Fibroblast of upper back skin (primary cell): Measurements from ENCODE around the gene HOXC13.

Source experiments
- DNase-seq: peaks from one replicate; pipeline ENCODE4 v3.0.0-alpha.2; 2013

Gene HOXC13

DNA sequence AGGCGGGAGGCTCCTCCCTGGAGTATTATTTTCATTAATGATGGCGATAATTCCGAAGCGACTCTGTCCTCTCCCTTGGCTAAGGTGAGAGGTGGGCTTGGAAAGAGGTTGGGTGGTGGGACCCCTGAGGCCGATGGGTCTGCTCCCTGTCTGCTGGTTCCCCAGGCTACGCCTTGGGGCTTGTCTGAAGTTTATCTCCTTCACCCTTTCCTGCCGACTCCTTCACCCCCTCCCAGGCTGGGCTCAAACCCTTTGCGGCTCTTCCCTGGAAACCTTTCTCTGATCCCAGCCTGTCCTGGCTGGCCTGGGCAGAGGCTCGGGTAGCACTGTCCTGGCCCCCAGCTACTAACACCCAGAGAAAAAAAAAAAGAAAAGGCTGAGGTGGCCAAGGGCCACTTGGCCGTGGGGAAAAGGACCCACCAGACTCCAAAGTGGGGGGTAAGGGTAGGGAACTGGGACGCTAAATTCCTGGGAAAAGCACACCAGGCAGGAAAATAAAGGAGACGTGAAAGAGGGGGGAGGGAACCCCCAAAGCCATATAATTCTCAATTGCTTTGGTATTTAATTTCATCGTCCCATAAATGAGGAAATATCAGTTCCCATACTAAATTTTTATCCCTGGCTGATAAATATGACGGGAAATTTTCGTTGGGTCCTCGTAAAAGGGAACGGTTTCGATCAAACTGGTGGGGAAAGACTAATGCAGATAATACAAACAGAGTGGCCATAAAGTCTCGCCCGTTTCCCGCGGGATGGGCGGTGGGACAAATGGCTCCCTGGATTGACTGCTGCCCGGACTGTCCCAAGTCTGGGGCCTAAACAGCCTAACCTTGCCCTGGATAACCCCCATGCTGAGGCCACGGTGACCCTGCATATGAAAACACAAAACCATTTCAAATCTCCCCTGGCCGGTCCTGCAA, 44.3 kb downstream of the HOXC13 start:
- DNase-seq: no peak

DNA sequence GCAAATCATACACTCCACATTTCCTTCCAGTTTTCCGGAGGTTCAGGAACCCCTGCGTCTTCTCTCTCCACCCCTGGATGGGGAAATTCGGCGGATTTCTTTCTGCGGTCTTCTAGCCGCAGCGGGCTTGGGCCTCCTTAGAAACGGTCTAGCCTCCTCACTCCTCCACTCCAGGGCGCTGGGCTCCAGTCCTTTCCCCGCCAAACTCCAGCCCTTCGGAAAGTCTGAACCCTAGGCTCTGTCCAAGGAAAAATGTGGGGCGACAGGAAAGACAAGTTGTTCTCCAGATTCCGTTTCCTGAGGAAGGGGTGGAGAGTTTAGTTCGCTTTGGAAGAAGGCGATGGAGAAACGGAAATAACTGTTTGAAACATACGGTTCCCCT, 44.9 kb downstream of the HOXC13 start:
- DNase-seq: no peak

DNA sequence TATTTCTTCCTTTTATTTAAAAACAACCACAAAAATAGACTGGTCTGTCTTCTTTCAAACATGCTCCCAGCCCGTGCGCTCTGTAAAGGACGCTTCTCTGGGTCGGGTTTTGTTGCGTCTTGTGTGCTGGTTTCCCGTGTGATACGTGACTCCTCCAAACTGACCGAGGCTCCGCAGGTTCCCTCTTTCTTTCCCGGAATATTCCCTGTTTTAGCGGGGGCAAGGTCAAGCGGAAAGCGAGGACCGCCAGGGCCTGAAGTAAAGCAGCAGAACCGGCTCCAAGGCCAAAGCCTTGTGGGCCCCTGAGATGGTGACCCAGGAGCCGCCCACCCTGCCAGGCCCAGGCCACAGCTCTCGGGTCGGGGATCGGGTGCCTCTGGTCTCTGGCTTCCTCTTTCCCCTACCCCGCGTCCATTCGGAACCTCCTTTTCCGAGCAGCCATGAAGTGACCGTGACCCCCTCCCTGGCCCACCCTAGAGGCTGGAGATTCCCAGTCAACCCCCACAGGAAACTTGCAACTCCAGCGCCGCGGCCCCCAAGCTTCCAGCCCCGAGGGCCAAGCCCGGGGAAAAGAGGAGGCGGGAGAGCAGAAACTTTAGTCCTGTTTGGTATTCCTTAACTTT, 45.4 kb downstream of the HOXC13 start:
- DNase-seq: no peak

DNA sequence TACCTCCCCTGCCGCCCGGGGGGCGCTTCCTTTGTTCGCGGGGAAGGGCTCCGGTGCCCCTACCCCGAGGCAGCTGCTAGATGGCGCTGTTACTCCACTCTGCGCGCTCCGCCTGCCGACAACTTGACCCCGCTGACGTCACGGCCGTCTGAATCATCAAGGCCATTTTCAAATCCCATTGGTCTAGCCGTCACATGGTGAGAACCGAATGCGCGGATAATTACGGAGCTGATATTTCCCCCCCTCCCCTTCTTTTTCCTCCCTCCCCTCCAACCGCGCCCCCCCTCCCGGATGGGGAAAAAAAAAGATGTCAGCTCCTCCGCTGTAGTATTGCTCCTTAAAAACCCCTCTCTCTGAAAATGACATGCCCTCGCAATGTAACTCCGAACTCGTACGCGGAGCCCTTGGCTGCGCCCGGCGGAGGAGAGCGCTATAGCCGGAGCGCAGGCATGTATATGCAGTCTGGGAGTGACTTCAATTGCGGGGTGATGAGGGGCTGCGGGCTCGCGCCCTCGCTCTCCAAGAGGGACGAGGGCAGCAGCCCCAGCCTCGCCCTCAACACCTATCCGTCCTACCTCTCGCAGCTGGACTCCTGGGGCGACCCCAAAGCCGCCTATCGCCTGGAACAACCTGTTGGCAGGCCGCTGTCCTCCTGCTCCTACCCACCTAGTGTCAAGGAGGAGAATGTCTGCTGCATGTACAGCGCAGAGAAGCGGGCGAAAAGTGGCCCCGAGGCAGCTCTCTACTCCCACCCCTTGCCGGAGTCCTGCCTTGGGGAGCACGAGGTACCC, 46.5 kb downstream of the HOXC13 start, which contains the start of gene HOXC10:
HOXC10 (plus strand) TSS at position 246 of the 791 bp plus-strand sequence; CDS start at position 360, 114 bp downstream.
- DNase-seq: peak; percentile 93

DNA sequence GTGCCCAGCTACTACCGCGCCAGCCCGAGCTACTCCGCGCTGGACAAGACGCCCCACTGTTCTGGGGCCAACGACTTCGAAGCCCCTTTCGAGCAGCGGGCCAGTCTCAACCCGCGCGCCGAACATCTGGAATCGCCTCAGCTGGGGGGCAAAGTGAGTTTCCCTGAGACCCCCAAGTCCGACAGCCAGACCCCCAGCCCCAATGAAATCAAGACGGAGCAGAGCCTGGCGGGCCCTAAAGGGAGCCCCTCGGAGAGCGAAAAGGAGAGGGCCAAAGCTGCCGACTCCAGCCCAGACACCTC, 47.0 kb downstream of the HOXC13 start:
- DNase-seq: no peak

DNA sequence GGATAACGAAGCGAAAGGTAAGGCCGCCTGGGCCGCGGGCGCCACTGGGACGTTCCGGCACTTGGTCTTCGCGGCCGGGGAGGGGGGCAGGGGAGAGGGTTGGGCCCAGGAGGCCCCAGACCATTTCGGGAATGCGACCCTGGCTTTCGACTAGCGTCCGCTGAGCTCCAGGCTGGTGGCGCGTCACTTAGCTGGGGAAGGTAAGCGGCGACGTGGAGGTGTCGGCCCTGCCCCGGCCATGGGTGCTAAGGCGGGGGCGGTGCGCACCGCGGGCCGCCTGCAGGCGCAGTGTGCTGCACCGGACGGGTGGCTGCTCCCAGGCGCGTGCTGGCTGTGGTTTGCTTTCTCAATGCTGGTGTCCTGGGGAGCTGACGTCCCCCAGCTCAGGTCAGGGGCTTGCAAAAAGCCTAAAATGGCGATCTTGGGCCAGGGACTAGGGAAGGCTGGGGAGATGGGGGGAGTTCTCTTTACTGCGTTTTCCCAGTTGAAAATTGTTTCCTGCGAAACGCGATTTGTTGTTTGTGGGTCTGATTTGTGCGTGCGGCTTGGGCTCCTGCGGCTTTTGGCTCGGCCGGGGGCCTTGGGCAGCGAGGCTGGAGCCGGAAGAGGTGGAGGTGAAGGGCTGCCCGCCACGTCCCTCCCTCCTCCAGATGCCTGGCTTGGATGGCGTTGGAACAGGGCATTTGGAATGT, 47.5 kb downstream of the HOXC13 start:
- DNase-seq: no peak

DNA sequence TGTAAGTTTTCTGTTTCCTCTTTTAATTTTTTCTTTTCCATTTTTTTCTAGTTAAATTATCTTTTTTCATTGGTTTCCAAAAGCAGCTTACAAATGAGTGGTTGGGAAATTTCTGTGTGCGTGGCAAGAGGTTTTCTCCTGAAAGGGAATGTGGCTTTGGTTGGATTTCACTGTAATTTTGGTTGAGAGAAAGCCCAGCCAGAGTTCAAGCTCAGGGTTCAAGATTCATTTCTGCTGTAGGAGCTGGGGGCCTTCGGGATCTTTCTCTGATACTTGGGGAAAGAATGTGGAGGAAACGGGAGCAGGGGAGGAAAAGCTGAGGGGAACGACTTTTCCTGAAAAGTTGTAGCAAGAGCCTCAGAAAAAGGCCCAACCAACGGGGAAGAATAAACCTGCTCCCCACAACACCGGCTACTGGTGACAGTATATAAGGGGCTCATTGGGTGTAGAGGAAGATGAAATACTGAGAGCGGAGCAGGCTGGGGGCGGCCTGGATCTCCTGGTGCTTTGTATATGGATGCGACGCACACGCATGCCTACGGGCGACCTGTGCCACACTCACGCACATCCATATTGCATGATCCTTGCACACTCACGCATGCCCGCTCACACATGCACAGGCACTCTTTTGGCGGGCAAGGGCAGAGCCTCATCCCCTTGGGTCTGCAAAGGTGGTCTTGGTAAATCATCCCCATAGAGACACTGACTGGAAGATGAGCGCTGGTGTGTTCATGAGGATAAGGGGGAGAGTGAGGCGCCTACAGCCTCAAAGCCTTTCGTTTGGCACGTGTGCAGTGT, 48.3 kb downstream of the HOXC13 start:
- DNase-seq: no peak

DNA sequence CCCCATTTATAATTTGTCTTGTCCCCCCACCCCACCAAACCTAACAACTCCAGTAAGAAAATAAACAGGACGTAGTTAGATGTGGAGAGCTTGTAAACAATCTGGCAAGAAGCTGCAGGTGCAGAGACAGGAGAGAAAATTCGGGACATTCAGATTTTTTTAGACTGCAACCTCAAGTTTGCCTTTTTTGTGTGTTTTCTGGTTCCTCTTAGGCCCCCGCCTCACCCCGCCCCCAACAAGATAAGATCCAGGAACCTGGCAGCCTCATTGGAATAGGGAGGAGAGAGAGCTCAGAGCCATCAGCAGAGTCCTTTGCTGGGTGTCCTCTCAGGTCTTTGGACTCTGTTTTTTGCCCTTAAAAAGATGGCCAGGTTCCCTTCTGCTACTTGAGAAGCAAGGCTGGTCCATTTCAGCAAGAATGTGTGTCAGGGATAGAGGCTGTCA, 49.2 kb downstream of the HOXC13 start:
- DNase-seq: no peak

DNA sequence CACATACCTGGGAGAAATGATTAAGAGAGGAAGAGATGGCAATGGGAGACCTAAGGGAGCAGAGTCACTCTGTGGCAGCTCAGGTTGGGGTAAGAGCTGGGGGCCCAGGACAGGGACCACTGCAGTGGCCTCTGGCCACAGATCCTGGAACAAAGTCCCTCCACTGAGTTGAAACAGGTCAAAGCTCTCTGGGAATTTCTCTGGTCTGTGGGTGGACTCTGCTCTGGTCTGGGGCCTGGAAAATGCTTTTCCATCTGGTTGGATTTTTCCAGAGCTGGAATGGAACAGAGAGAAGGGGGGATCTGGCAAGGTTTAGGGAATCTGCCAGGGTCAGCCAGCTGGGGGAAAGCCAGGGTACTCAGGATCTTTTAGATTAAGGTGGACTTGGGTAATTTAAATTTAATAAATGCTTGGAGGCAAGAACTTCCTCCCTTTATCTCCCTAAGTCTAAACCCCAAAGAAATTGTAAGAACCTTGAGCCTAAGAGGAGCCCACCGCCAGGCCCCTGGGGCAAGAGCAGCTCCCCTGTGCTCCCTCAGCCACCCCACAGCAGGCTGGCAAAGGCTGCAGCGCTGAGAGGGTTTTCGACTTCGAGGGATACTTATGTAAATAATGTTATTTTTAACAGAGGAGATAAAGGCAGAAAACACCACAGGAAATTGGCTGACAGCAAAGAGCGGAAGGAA, 50.1 kb downstream of the HOXC13 start:
- no peak for DNase-seq

DNA sequence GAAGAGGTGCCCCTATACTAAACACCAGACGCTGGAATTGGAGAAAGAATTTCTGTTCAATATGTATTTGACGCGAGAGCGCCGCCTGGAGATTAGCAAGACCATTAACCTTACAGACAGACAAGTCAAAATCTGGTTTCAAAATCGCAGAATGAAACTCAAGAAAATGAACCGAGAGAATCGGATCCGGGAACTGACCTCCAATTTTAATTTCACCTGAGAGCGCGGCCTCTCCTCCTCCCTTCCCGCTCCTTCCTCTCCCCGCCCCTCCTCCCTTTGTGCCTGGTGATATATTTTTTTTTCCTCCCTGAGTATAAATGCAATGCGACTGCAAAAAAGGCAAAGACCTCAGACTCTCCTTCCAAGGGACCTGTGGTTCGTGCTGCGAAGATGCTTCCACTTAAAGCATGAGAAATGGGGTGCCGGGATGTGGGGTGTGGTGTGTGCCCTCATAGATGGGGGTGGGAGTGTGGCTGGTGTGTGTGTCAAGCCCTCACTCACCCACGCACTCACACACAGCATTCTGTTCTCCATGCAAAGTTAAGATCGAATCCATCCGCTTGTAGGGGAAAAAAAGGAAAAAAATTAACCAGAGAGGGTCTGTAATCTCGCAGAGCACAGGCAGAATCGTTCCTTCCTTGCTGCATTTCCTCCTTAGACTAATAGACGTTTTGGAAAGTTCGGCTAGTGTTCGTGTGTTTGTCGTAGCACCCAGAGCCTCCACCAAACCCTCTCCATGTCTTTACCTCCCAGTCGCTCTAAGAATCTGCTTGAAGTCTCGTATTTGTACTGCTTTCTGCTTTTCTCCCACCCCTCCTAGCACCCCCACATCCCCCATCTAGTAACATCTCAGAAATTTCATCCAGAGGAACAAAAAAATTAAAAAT, 50.8 kb downstream of the HOXC13 start:
- DNase-seq: peak; percentile 63

DNA sequence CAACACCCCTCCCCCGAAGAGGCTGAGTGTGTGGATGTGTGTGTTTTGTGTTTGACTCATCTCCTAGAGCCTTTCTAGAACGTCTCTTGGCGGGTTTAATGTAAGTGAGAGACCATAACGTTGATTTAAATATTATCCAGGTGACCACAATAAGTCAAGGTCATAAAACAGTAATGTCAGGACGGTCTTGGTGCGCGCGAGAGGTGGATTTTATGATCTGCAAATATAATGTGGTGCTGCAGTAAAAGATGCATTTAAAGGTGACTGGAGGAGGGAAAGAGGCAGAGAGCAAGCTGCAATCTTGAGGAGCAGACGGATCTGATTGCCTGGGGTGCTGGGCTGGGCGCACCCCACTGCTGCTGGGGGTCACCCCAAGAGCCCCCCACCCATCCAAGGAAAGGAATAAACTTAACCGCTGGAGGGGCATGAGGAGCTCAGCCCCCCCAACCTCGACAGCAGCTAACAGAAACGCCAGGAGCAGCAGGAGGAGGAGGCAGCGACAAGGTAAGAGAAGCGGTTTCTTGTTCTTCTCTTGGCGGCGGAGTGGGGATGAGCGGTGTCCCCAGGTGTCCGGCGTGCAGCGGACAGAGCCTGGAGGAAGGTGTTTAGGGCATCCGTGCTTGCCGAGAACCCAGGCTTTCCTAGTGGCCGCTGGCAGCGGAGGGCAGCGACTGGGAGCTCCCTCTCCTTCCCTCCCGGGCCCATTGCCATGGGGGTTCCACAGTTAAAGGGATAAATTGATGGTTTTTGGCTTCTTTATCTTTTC, 51.9 kb downstream of the HOXC13 start:
- DNase-seq: no peak

DNA sequence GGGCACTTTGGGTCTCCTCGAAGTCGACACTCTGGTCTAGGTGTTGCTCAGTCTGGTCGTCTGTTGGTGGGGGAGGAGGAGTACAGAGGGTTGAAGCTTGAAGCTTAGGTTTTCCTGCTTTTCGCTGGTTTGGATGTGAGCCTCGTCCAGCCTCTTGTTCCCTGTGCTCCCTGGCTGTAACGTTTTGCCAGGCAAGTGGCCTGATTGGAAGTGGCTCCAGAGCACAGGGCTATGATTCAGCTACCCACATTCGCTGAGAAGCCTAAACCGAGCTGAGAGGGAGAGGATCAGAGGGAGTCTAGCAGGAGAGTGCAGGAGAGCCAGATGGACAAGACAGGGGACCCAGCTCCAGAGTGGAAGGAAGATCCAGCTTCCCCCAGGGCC, 52.4 kb downstream of the HOXC13 start:
- DNase-seq: peak; percentile 54

DNA sequence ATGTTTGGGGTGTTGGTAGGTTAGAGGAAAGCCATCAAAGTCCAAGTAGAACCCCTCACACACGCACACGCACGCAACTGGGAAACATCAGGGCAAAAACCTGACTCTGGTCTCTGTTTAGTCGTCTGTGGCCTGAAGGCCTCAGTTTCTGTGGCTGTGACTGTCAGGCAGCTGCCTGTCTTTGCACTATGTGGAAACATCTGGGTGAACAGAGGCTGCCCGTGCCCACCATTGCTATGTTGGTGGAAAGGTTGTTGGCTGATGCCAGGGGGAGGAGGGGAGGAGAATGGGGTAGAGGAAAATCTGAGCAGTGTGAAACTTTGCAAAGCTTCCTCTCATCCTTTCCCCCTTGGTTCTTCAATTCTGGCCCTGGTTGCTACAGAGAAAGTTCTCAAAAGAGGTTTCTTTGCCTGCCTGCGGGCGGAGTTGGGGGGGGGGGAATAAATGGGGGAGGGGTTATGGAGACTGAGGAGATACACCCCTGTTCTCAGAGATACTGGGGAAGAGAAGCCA, 53.8 kb downstream of the HOXC13 start:
- no peak for DNase-seq

DNA sequence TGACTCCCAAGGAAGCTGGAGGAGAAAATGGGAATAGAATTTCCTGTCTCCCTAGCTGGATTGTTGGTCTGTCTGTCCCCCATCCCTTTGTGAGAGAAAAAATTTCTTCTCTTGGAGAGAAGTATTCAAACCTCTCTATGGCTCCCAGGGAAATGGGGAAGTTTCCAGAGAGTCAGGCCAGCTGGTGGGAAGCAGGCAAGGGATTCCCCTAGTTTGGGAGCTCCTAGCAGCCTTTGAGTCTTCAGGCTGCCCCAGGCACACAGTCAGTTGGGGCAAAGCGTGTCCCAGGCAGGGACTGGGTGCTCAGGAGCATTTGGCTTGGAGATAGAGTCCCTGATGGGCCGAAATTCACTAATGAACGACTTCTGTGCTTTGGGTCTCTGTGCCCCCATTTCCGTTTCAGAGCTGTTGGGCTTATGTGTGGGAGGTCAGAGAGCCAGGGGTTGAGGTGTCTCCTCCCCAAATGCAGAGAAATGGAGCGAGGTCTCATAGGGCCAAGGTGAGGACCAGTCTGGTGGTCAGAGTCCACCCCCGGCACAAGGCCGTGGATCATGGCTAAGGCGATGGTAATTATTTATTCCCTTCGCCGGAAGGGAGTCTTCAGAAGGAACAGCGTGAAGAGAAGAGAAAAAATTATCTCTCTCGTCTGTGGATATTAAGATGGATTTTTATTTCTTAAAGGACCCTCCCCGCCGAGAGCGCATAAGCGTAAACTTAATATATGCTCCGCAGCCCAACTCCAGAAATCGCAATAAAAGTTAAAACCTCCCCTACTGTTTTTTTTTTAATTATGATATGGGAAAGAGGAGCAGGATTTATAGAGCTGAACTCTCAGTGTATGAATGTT, 54.8 kb downstream of the HOXC13 start:
- no peak for DNase-seq

DNA sequence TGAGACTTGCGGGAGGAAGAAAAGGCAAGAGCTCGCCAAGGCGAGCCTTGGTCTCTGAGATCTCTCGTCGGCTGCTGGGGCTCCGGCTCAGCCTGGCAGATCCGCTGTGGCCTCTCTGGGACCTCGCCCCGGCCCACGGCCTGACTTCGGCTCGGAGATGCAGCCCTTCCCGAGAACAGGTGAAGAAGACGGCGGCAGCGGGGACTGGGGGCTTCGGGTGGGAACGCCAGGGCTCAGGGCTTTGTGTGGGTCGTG, 55.3 kb downstream of the HOXC13 start:
- DNase-seq: no peak

DNA sequence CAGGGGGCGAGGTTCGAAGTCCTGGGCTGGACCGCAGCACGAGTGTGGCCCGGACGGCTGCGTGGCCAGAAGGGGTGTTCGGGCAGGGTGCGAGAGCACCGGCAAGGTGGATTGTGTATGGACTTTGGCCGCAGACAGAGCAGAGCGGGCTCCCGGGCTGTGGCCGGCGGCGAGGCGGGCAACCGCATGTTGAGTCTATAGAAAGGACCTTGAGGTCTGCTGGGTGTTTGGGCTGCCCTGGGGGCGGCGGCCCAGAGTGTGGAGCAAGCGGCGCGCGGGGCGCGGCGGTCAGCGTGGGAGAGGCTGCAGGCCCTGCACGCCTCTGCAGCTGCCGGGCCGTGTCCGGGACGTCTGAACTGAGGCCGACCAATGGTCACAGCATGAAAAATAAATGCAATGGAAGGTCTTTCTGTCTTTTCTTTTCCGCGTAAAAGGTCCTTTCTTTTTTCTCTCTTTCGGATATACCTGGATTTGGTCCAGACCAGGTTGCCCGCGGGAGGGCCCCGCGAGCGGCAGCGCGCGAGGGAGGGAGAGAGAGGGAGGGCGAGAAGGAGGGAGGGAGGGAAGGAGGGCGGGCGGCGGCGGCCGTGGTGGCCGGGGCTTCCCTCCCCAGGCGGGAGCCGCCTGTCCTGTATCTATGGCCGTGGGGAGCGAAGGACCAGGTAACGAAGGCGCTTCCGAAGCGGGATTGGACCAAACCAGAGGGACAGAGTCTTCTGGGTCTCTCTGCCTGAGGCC, 55.8 kb downstream of the HOXC13 start:
- DNase-seq: no peak

DNA sequence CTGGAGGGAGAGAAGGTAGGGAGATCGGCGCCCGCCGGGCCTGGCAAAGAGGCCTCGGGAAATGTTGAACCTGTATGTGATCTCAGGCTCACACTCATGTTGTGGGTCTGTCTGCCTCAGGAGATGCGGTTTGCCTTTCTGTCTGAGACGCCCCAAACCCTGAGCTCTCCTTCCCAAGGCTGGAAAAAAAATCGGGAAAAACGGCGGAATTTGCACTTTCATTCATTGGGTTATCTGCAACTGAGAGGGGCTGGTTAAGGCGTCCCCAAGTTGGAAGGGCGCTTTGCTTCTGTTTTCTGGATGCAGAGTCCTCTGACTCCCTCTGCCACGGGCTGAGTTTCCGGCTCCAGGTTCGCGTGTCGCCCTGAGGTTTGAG, 56.4 kb downstream of the HOXC13 start:
- no peak for DNase-seq
